HG02943 (cell line): ENCODE measurements around the gene CTXND2.

Experiments used
- ATAC-seq: cut with Tn5 transposase; IDR thresholded peaks from one replicate; pipeline ENCODE4 v1.9.1; 2021; ENCODE audit warnings: mild to moderate bottlenecking, low read depth, moderate library complexity; ENCODE audit not compliant: unreplicated experiment

Gene CTXND2

GRCh38 chr1:150955280-150955679 is 68.3 kb downstream of the CTXND2 start:
- ATAC-seq: no peak

- no peak for ATAC-seq
Measured at GRCh38 chr1:150957666-150958065, 70.7 kb downstream of the CTXND2 start.

GRCh38 chr1:150960646-150961045 is 73.7 kb downstream of the CTXND2 start:
- no peak for ATAC-seq

GRCh38 chr1:150961756-150962155 is 74.8 kb downstream of the CTXND2 start:
- ATAC-seq: no peak
